GM12872 (cell line): ENCODE data around the gene PPP1R13B.

ENCODE experiments used
- CTCF ChIP-seq: IDR thresholded peaks from 3 replicates; pipeline ENCODE4 v1.5.1; 2011; ENCODE audit warnings: low read depth, mild to moderate bottlenecking, low read length, moderate library complexity; ENCODE audit not compliant: insufficient read depth

Gene PPP1R13B

GRCh38 chr14:103692159-103692558 is 155.2 kb downstream of the PPP1R13B start:
- no peak for TF ChIP-seq CTCF

- no peak for TF ChIP-seq CTCF
Measured at GRCh38 chr14:103690332-103690731, 157.0 kb downstream of the PPP1R13B start.

- no peak for TF ChIP-seq CTCF
Measured at GRCh38 chr14:103688906-103689902, 158.2 kb downstream of the PPP1R13B start.

GRCh38 chr14:103688441-103688840 is 158.9 kb downstream of the PPP1R13B start:
- TF ChIP-seq CTCF: no peak

GRCh38 chr14:103687712-103688111 is 159.7 kb downstream of the PPP1R13B start:
- TF ChIP-seq CTCF: no peak

GRCh38 chr14:103686831-103687485 is 160.4 kb downstream of the PPP1R13B start:
- no peak for TF ChIP-seq CTCF

GRCh38 chr14:103685276-103686211 is 161.8 kb downstream of the PPP1R13B start:
- TF ChIP-seq CTCF: no peak
